ENCODE measurements around the gene PDE7B. TPM values are rescaled to one million over a fixed set of nuclear protein-coding genes. Genes with fewer than 3 reads are reported as not detected.

The PDE7B gene
- total and polyA plus RNA-seq, 7 donors, result 1.9 to 4.6 (median 2.7) TPM

DNA sequence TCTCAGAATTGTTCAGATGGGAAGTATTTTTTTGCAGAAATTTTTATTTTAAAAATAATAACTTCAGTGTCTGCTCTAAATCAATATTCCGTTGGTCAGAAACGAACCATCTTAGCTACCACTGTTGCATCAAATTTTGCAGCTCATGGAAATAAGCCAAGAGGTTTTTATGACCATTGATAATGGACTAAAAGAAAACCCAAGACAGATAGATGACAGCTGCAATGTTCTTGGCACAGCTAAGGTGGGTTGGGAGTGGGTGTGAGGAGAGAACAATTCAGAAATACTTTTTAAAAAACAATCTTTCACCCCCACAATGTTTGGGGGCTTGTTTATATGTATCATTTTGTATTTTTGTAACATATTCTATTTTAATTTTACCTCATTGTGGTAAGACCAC, 121.1 kb downstream of the PDE7B start:
- Histone ChIP-seq H3K4me1 (no peaks in the 10 kb centered on the region), H3K36me3 (ENCODE audit: insufficient read depth in 1 of 2, low read depth in 1 of 2) (no peaks in the 10 kb centered on the region), H3K9me3 (no peaks in the 10 kb centered on the region), H3K4me3 (no peak overlapping the region), H3K27me3 (ENCODE audit: insufficient read depth in 3 of 3, low read length in 2 of 3) (no peaks in the 10 kb centered on the region), H3K27ac (no peak overlapping the region)
- DNase-seq (no peak), ATAC-seq (no peak)
- intact Hi-C loops (cut with DNase I), result no loop called here
- WGBS, 3 donors, result 47 to 53% (median 50%) methylated on average over 2 of the region's 2 CpGs
- TF ChIP-seq, protein P1, sequence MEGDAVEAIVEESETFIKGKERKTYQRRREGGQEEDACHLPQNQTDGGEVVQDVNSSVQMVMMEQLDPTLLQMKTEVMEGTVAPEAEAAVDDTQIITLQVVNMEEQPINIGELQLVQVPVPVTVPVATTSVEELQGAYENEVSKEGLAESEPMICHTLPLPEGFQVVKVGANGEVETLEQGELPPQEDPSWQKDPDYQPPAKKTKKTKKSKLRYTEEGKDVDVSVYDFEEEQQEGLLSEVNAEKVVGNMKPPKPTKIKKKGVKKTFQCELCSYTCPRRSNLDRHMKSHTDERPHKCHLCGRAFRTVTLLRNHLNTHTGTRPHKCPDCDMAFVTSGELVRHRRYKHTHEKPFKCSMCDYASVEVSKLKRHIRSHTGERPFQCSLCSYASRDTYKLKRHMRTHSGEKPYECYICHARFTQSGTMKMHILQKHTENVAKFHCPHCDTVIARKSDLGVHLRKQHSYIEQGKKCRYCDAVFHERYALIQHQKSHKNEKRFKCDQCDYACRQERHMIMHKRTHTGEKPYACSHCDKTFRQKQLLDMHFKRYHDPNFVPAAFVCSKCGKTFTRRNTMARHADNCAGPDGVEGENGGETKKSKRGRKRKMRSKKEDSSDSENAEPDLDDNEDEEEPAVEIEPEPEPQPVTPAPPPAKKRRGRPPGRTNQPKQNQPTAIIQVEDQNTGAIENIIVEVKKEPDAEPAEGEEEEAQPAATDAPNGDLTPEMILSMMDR (IDR thresholded peaks at IDR 0.05), result no peak

DNA sequence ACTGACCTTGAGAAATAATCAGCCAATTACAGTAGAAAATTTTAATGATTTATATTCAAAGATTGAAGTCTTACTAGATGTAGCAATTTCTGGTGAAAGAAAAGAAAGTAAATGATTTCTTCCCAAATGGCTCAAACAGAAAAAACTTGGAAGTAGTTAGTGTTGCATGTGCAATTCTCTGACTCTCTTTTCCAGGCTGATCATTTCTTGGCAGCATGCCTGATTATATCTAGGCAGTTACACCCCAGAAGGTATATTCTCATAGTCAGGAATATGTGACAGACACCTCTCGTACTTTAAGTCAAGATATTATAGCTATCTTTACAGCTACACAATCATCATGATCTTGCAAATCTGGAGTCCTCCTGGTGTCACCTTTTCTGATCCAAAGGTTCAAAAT, 122.9 kb downstream of the PDE7B start:
- Histone ChIP-seq H3K36me3 (ENCODE audit: insufficient read depth in 1 of 2, low read depth in 1 of 2) (no peaks in the 10 kb centered on the region), H3K27ac (no peak overlapping the region), H3K9me3 (no peaks in the 10 kb centered on the region), H3K4me1 (no peaks in the 10 kb centered on the region), H3K27me3 (ENCODE audit: insufficient read depth in 3 of 3, low read length in 2 of 3) (no peaks in the 10 kb centered on the region), H3K4me3 (no peak overlapping the region)
- WGBS, 3 donors, result 0 to 97% (median 89%) methylated on average over 1 of the region's 1 CpG
- TF ChIP-seq, protein P1 (IDR thresholded peaks at IDR 0.05), result no peak
- ATAC-seq, result no peak
- intact Hi-C loops (cut with DNase I), result no loop called here
- DNase-seq, result no peak

DNA sequence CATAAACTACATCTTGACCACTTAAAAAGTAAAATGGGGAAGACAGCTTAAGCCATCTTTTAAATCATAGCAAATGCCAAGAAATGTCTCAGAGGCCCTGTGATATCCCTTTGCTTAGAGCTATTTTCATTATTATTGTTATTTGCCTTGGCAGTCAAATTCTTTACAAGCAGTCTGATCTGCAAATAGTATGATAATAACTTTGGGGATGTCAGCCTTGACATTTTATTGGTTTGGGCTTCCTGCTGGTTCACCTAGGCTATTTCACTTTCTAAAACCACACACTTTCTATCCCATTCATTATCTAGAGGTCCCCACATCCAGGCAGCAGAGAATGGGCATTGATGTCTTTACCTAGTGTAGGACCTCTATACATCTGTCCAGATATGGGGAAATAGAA, 125.1 kb downstream of the PDE7B start:
- intact Hi-C loops (cut with DNase I), result no loop called here
- H3K4me3 ChIP-seq, result no peak overlapping the region
- H3K27me3 ChIP-seq (ENCODE audit: insufficient read depth in 3 of 3, low read length in 2 of 3), result no peaks in the 10 kb centered on the region
- no peak overlapping the region for H3K27ac ChIP-seq
- no peaks in the 10 kb centered on the region for H3K9me3 ChIP-seq
- H3K4me1 ChIP-seq, result no peaks in the 10 kb centered on the region
- DNase-seq (no peak), ATAC-seq (no peak)
- TF ChIP-seq, protein P1 (IDR thresholded peaks at IDR 0.05), result no peak
- H3K36me3 ChIP-seq (ENCODE audit: insufficient read depth in 1 of 2, low read depth in 1 of 2), result no peaks in the 10 kb centered on the region

DNA sequence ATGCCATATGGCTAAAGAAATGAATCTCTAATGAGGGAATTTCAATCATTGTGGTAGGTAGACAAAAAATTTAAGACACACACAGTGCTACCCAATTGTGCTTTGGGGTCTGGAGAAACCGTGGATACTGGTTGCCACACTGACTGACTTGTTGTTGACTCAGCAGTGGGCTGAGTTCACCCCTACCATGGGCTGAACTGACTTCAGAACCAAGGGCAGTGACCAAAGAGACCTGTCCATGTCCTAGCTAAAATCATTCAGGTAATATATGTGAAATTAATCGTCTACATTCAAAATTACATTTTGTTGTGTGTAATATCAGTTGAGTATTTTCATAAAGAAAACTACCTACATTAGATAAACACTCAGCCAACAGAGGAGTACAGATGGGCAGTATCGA, 131.6 kb downstream of the PDE7B start:
- H3K27me3 ChIP-seq (ENCODE audit: insufficient read depth in 3 of 3, low read length in 2 of 3), result no peaks in the 10 kb centered on the region
- H3K4me3 ChIP-seq, result no peak overlapping the region
- DNase-seq, result no peak
- no peaks in the 10 kb centered on the region for H3K4me1 ChIP-seq
- WGBS, 3 donors, result 90 to 94% (median 94%) methylated on average over 3 of the region's 3 CpGs
- ATAC-seq, result no peak
- H3K27ac ChIP-seq, result no peak overlapping the region
- no peaks in the 10 kb centered on the region for H3K9me3 ChIP-seq
- intact Hi-C loops (cut with DNase I), result no loop called here
- no peaks in the 10 kb centered on the region for H3K36me3 ChIP-seq (ENCODE audit: insufficient read depth in 1 of 2, low read depth in 1 of 2)
- TF ChIP-seq, protein P1 (IDR thresholded peaks at IDR 0.05), result no peak

DNA sequence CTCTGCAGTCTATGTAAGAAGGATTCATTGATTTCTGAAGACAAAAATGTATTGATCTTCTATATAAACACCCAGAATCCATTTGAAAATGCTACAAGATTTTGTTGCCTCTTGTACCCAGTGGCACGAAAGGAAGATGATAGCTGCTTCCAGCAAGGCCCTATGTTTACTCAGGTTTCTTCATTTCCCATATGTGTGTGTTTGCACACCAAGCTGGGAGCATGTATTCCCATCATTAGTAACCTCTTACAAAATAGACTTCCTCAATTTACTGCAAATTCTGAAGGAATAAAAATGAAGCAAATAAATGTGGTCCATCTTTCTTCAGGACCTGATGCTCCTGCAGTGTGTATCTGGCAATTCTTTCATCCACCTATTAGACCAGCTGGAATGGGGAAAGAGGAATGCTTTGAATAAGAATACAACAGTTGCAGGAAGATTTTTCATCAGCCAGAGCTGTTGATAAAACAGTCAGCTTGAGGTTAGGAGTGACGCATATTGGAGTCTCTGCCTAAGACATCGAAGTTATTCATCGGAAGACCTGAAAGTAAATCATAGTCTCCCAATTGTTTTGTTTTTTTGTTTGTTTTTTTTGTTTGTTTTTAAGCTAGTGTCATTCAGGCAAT, 132.3 kb downstream of the PDE7B start:
- no peaks in the 10 kb centered on the region for H3K4me1 ChIP-seq
- TF ChIP-seq, protein P1 (IDR thresholded peaks at IDR 0.05), result no peak
- WGBS, 3 donors, result 94% methylated on average over 4 of the region's 4 CpGs

More for the DNA sequence above, 132.3 kb downstream of the PDE7B start:
- DNase-seq (no peak), ATAC-seq (no peak)
- Histone ChIP-seq H3K36me3 (ENCODE audit: insufficient read depth in 1 of 2, low read depth in 1 of 2) (no peaks in the 10 kb centered on the region), H3K27ac (no peak overlapping the region), H3K27me3 (ENCODE audit: insufficient read depth in 3 of 3, low read length in 2 of 3) (no peaks in the 10 kb centered on the region), H3K4me3 (no peak overlapping the region), H3K9me3 (no peaks in the 10 kb centered on the region)
- intact Hi-C loops (cut with DNase I), result no loop called here

Measured in psoas muscle (tissue), 8 donors.